ENCODE measurements around the gene PKNOX1.
"Not testable (repeated sequence)": the region's sequence is repeated elsewhere in the genome, so short reads cannot be mapped to it uniquely, and the experiment has no call there.

The PKNOX1 gene

GRCh38 chr21:43045165-43045875 is 71.0 kb downstream of the PKNOX1 start:
- not testable (repeated sequence) for DNase-seq (ENCODE audit: low read depth in 1 of 2, low spot score in 1 of 2)

- DNase-seq (ENCODE audit: low read depth in 1 of 2, low spot score in 1 of 2): not testable (repeated sequence)
Measured at GRCh38 chr21:43045876-43046821, 71.8 kb downstream of the PKNOX1 start.

- not testable (repeated sequence) for DNase-seq (ENCODE audit: low read depth in 1 of 2, low spot score in 1 of 2)
Measured at GRCh38 chr21:43053112-43053511, 78.8 kb downstream of the PKNOX1 start.

GRCh38 chr21:43062955-43063664 is 88.7 kb downstream of the PKNOX1 start:
- DNase-seq (ENCODE audit: low read depth in 1 of 2, low spot score in 1 of 2): not testable (repeated sequence)

- DNase-seq (ENCODE audit: low read depth in 1 of 2, low spot score in 1 of 2): not testable (repeated sequence)
Measured at GRCh38 chr21:43064265-43064917, 90.0 kb downstream of the PKNOX1 start.

- not testable (repeated sequence) for DNase-seq (ENCODE audit: low read depth in 1 of 2, low spot score in 1 of 2)
Measured at GRCh38 chr21:43065991-43066390, 91.6 kb downstream of the PKNOX1 start.

- DNase-seq (ENCODE audit: low read depth in 1 of 2, low spot score in 1 of 2): not testable (repeated sequence)
Measured at GRCh38 chr21:43066690-43067089, 92.3 kb downstream of the PKNOX1 start.

GRCh38 chr21:43068065-43068464 is 93.7 kb downstream of the PKNOX1 start:
- DNase-seq (ENCODE audit: low read depth in 1 of 2, low spot score in 1 of 2): not testable (repeated sequence)

GRCh38 chr21:43069682-43070081 is 95.3 kb downstream of the PKNOX1 start:
- not testable (repeated sequence) for DNase-seq (ENCODE audit: low read depth in 1 of 2, low spot score in 1 of 2)

- DNase-seq (ENCODE audit: low read depth in 1 of 2, low spot score in 1 of 2): not testable (repeated sequence)
Measured at GRCh38 chr21:43072742-43073141, 98.4 kb downstream of the PKNOX1 start.

- DNase-seq (ENCODE audit: low read depth in 1 of 2, low spot score in 1 of 2): not testable (repeated sequence)
Measured at GRCh38 chr21:43074401-43075169, 100.2 kb downstream of the PKNOX1 start.

- DNase-seq (ENCODE audit: low read depth in 1 of 2, low spot score in 1 of 2): not testable (repeated sequence)
Measured at GRCh38 chr21:43075170-43076022, 101.0 kb downstream of the PKNOX1 start, which contains the start of gene CBS. CBS (minus strand) TSS chr21:43075835; CDS start chr21:43072193, 3,642 bp downstream.

- not testable (repeated sequence) for DNase-seq (ENCODE audit: low read depth in 1 of 2, low spot score in 1 of 2)
Measured at GRCh38 chr21:43076023-43076637, 101.8 kb downstream of the PKNOX1 start.

GRCh38 chr21:43076643-43077042 is 102.3 kb downstream of the PKNOX1 start:
- DNase-seq (ENCODE audit: low read depth in 1 of 2, low spot score in 1 of 2): not testable (repeated sequence)

- DNase-seq (ENCODE audit: low read depth in 1 of 2, low spot score in 1 of 2): not testable (repeated sequence)
Measured at GRCh38 chr21:43082587-43083300, 108.4 kb downstream of the PKNOX1 start.

All from activated CD4-positive, alpha-beta T cell treated with anti-CD3 and anti-CD28 coated beads, Interleukin-2, amount 50 U/mL, for 24 hours (primary cell).